Activated T-cell treated with anti-CD3 and anti-CD28 coated beads, Interleukin-2, amount 50 U/mL, for 24 hours (primary cell): ENCODE data around the gene NKIRAS1.
"Not testable (repeated sequence)": the region's sequence is repeated elsewhere in the genome, so short reads cannot be mapped to it uniquely, and the experiment has no call there.

Experiments used
- DNase-seq: peaks from one replicate; pipeline ENCODE4 v3.0.0-alpha.2; 2020
- H3K27ac Mint-ChIP-seq: 2 replicates; pipeline ENCODE4 v1.8.0; 2020; ENCODE audit warnings: mild to moderate bottlenecking, mixed read lengths
- H3K27me3 Mint-ChIP-seq: 2 replicates; pipeline ENCODE4 v1.8.0; 2020; ENCODE audit warnings: mixed read lengths
- H3K36me3 Mint-ChIP-seq: 2 replicates; pipeline ENCODE4 v1.8.0; 2020; ENCODE audit warnings: low read depth, mixed read lengths
- H3K4me1 Mint-ChIP-seq: 2 replicates; pipeline ENCODE4 v1.8.0; 2020; ENCODE audit warnings: low read depth, mixed read lengths
- H3K4me3 Mint-ChIP-seq: 2 replicates; pipeline ENCODE4 v1.8.0; 2020; ENCODE audit warnings: mild to moderate bottlenecking, moderate library complexity, mixed read lengths
- H3K9me3 Mint-ChIP-seq: 2 replicates; pipeline ENCODE4 v1.8.0; 2020; ENCODE audit warnings: mixed read lengths

Gene NKIRAS1

GRCh38 chr3:23900744-23901143 is 16.0 kb downstream of the NKIRAS1 start:
- no peak for DNase-seq
- Mint-ChIP-seq H3K36me3 (peaks cover 73% of the 10 kb centered on the region), H3K9me3 (no peaks in the 10 kb centered on the region)

GRCh38 chr3:23895181-23895580 is 21.6 kb downstream of the NKIRAS1 start:
- no peak for DNase-seq
- Mint-ChIP-seq H3K4me1 (no peaks in the 10 kb centered on the region), H3K9me3 (no peaks in the 10 kb centered on the region), H3K4me3 (no peak overlapping the region), H3K27me3 (no peaks in the 10 kb centered on the region), H3K36me3 (peaks cover 81% of the 10 kb centered on the region), H3K27ac (no peak overlapping the region)

More at GRCh38 chr3:23900744-23901143, 16.0 kb downstream of the NKIRAS1 start:
- Mint-ChIP-seq H3K27ac (no peak overlapping the region), H3K27me3 (no peaks in the 10 kb centered on the region), H3K4me3 (no peak overlapping the region), H3K4me1 (no peaks in the 10 kb centered on the region)

- no peaks in the 10 kb centered on the region for H3K27me3 Mint-ChIP-seq
Measured at GRCh38 chr3:23894254-23895061, 22.3 kb downstream of the NKIRAS1 start.

GRCh38 chr3:23889950-23890349 is 26.8 kb downstream of the NKIRAS1 start:
- Mint-ChIP-seq H3K9me3 (no peaks in the 10 kb centered on the region), H3K27me3 (no peaks in the 10 kb centered on the region), H3K27ac (no peak overlapping the region), H3K36me3 (peaks cover 61% of the 10 kb centered on the region), H3K4me3 (no peak overlapping the region), H3K4me1 (no peaks in the 10 kb centered on the region)
- DNase-seq, result no peak

More at GRCh38 chr3:23894254-23895061, 22.3 kb downstream of the NKIRAS1 start:
- H3K4me1 Mint-ChIP-seq, result no peaks in the 10 kb centered on the region
- DNase-seq, result no peak
- peaks cover 79% of the 10 kb centered on the region for H3K36me3 Mint-ChIP-seq
- no peak overlapping the region for H3K4me3 Mint-ChIP-seq
- H3K9me3 Mint-ChIP-seq, result no peaks in the 10 kb centered on the region
- peak overlapping the region; percentile 27 for H3K27ac Mint-ChIP-seq

- no peaks in the 10 kb centered on the region for H3K27me3 Mint-ChIP-seq
- no peak overlapping the region for H3K4me3 Mint-ChIP-seq
- DNase-seq, result no peak
- H3K9me3 Mint-ChIP-seq, result no peaks in the 10 kb centered on the region
- no peaks in the 10 kb centered on the region for H3K4me1 Mint-ChIP-seq
- H3K27ac Mint-ChIP-seq, result no peak overlapping the region
- H3K36me3 Mint-ChIP-seq, result peaks cover 56% of the 10 kb centered on the region
Measured at GRCh38 chr3:23889386-23889785, 27.4 kb downstream of the NKIRAS1 start.

- H3K9me3 Mint-ChIP-seq, result no peaks in the 10 kb centered on the region
- H3K27ac Mint-ChIP-seq, result no peak overlapping the region
- H3K4me3 Mint-ChIP-seq, result no peak overlapping the region
- DNase-seq, result no peak
- no peaks in the 10 kb centered on the region for H3K27me3 Mint-ChIP-seq
- H3K4me1 Mint-ChIP-seq, result no peaks in the 10 kb centered on the region
- peaks cover 49% of the 10 kb centered on the region for H3K36me3 Mint-ChIP-seq
Measured at GRCh38 chr3:23888617-23889228, 28.1 kb downstream of the NKIRAS1 start.

GRCh38 chr3:23886311-23886710 is 30.5 kb downstream of the NKIRAS1 start:
- no peak for DNase-seq
- H3K4me3 Mint-ChIP-seq, result no peak overlapping the region
- H3K27me3 Mint-ChIP-seq, result no peaks in the 10 kb centered on the region
- peaks cover 11% of the 10 kb centered on the region for H3K4me1 Mint-ChIP-seq
- H3K9me3 Mint-ChIP-seq, result no peaks in the 10 kb centered on the region
- peaks cover 39% of the 10 kb centered on the region for H3K36me3 Mint-ChIP-seq
- peak overlapping the region; percentile 9 for H3K27ac Mint-ChIP-seq

- Mint-ChIP-seq H3K4me3 (no peak overlapping the region), H3K27me3 (no peaks in the 10 kb centered on the region), H3K27ac (no peak overlapping the region), H3K9me3 (no peaks in the 10 kb centered on the region), H3K36me3 (peaks cover 30% of the 10 kb centered on the region), H3K4me1 (peaks cover 19% of the 10 kb centered on the region)
- no peak for DNase-seq
Measured at GRCh38 chr3:23885210-23885609, 31.6 kb downstream of the NKIRAS1 start.

- Mint-ChIP-seq H3K9me3 (no peaks in the 10 kb centered on the region), H3K27ac (no peak overlapping the region), H3K4me1 (peaks cover 21% of the 10 kb centered on the region), H3K4me3 (no peak overlapping the region), H3K36me3 (peaks cover 25% of the 10 kb centered on the region), H3K27me3 (no peaks in the 10 kb centered on the region)
- DNase-seq, result no peak
Measured at GRCh38 chr3:23884481-23884880, 32.3 kb downstream of the NKIRAS1 start.

- no peaks in the 10 kb centered on the region for H3K27me3 Mint-ChIP-seq
- no peak for DNase-seq
Measured at GRCh38 chr3:23882487-23882918, 34.3 kb downstream of the NKIRAS1 start.

GRCh38 chr3:23881993-23882392 is 34.8 kb downstream of the NKIRAS1 start:
- peak overlapping the region; percentile 29 for H3K4me3 Mint-ChIP-seq
- H3K4me1 Mint-ChIP-seq, result peaks cover 28% of the 10 kb centered on the region
- not testable (repeated sequence) for H3K27me3 Mint-ChIP-seq, H3K9me3 Mint-ChIP-seq, DNase-seq
- peak overlapping the region; percentile 30 for H3K27ac Mint-ChIP-seq
- H3K36me3 Mint-ChIP-seq, result peaks cover 15% of the 10 kb centered on the region

More at GRCh38 chr3:23882487-23882918, 34.3 kb downstream of the NKIRAS1 start:
- H3K4me1 Mint-ChIP-seq, result peaks cover 27% of the 10 kb centered on the region
- no peak overlapping the region for H3K27ac Mint-ChIP-seq
- H3K36me3 Mint-ChIP-seq, result peaks cover 18% of the 10 kb centered on the region
- no peaks in the 10 kb centered on the region for H3K9me3 Mint-ChIP-seq
- H3K4me3 Mint-ChIP-seq, result no peak overlapping the region

- no peaks in the 10 kb centered on the region for H3K9me3 Mint-ChIP-seq
- H3K4me1 Mint-ChIP-seq, result peaks cover 35% of the 10 kb centered on the region
- H3K27ac Mint-ChIP-seq, result peak overlapping the region; percentile 22
- no peak overlapping the region for H3K4me3 Mint-ChIP-seq
- DNase-seq, result no peak
- H3K36me3 Mint-ChIP-seq, result peaks cover 12% of the 10 kb centered on the region
- H3K27me3 Mint-ChIP-seq, result no peaks in the 10 kb centered on the region
Measured at GRCh38 chr3:23880703-23881339, 36.0 kb downstream of the NKIRAS1 start.

GRCh38 chr3:23879485-23879884 is 37.3 kb downstream of the NKIRAS1 start:
- Mint-ChIP-seq H3K9me3 (no peaks in the 10 kb centered on the region), H3K4me3 (no peak overlapping the region), H3K27me3 (no peaks in the 10 kb centered on the region), H3K36me3 (peaks cover 12% of the 10 kb centered on the region), H3K4me1 (peaks cover 38% of the 10 kb centered on the region), H3K27ac (no peak overlapping the region)
- DNase-seq, result no peak

GRCh38 chr3:23877329-23877980 is 39.3 kb downstream of the NKIRAS1 start:
- Mint-ChIP-seq H3K4me3 (no peak overlapping the region), H3K4me1 (peaks cover 43% of the 10 kb centered on the region), H3K36me3 (peaks cover 12% of the 10 kb centered on the region), H3K27me3 (no peaks in the 10 kb centered on the region), H3K27ac (no peak overlapping the region), H3K9me3 (no peaks in the 10 kb centered on the region)
- DNase-seq, result no peak
